IMR-90 (cell line): Measurements from ENCODE around the gene CLCF1. TPM values are rescaled to one million over a fixed set of nuclear protein-coding genes. Genes with fewer than 3 reads are reported as not detected.

ENCODE experiments used
- ATAC-seq: fragments of 200-7000 bp; cut with Tn5 transposase; 2 replicates; pipeline ENCODE4 v1.9.1; 2020; ENCODE audit warnings: low read depth, mild to moderate bottlenecking, moderate library complexity
- BruUV-seq: library from RNA; stranded (reverse); fragments of 400-500 nt; replicated peaks from 2 replicates; lab custom pipeline; 2021; lab: Mats Ljungman, UMichigan
- CTCF ChIA-PET: fragments of 300-600 bp; formaldehyde crosslinking; extraction: SDS; loops from one replicate; lab custom pipeline; 2021; ENCODE audit warnings: antibody characterized with exemption; lab: Yijun Ruan, JAX
- POLR2A ChIA-PET: fragments of 300-600 bp; sonication (Branson Sonifier 250); formaldehyde crosslinking; loops from one replicate; lab custom pipeline; 2022; ENCODE audit warnings: antibody characterized with exemption; ENCODE audit not compliant: unreplicated experiment; lab: Charles Lee
- DNase-seq: peaks from one replicate; pipeline ENCODE4 v3.0.0; 2013
- H2AFZ ChIP-seq: replicated peaks from 2 replicates; pipeline ENCODE3; 2013; ENCODE audit warnings: low read length, mild to moderate bottlenecking; ENCODE audit not compliant: poor library complexity
- H2AK5ac ChIP-seq: 2 replicates; pipeline ENCODE4 v1.6.1; 2013; ENCODE audit warnings: low read depth, low read length, inconsistent platforms
- H2AK9ac ChIP-seq: replicated peaks from 2 replicates; pipeline ENCODE3; 2013; ENCODE audit warnings: mild to moderate bottlenecking, low read depth, low read length, moderate library complexity; ENCODE audit not compliant: poor library complexity
- H2BK120ac ChIP-seq: 2 replicates; pipeline ENCODE4 v1.6.1; 2013; ENCODE audit warnings: low read depth, low read length, inconsistent platforms
- H2BK15ac ChIP-seq: 3 replicates; pipeline ENCODE4 v1.6.1; 2013; ENCODE audit warnings: low read depth, low read length, inconsistent platforms
- H2BK20ac ChIP-seq: 2 replicates; pipeline ENCODE4 v1.6.1; 2013; ENCODE audit warnings: low read depth, mild to moderate bottlenecking, inconsistent platforms, low read length, moderate library complexity
- H2BK5ac ChIP-seq: 2 replicates; pipeline ENCODE4 v1.6.1; 2013; ENCODE audit warnings: mild to moderate bottlenecking, low read depth, low read length, inconsistent platforms; ENCODE audit not compliant: poor library complexity, severe bottlenecking
- H3K14ac ChIP-seq: replicated peaks from 2 replicates; pipeline ENCODE4 v1.6.1; 2013; ENCODE audit warnings: low read depth, low read length, inconsistent platforms
- H3K18ac ChIP-seq: 2 replicates; pipeline ENCODE4 v1.6.1; 2013; ENCODE audit warnings: low read depth, low read length, control low read depth
- H3K23ac ChIP-seq: 2 replicates; pipeline ENCODE4 v1.6.1; 2013; ENCODE audit warnings: low read depth, low read length, inconsistent platforms
- H3K27ac ChIP-seq: 2 replicates; pipeline ENCODE4 v1.5.1; 2013; ENCODE audit warnings: mild to moderate bottlenecking, control low read depth, low read length; ENCODE audit not compliant: insufficient read depth
- H3K27me3 ChIP-seq: 2 replicates; pipeline ENCODE4 v1.6.1; 2013; ENCODE audit warnings: low read length; ENCODE audit not compliant: control insufficient read depth, insufficient read depth
- H3K36me3 ChIP-seq: 2 replicates; pipeline ENCODE4 v1.6.1; 2013; ENCODE audit warnings: low read length, mixed read lengths; ENCODE audit not compliant: control insufficient read depth, insufficient read depth
- H3K4ac ChIP-seq: 2 replicates; pipeline ENCODE4 v1.6.1; 2013; ENCODE audit warnings: low read depth, low read length, inconsistent platforms
- H3K4me1 ChIP-seq: 2 replicates; pipeline ENCODE4 v1.6.1; 2013; ENCODE audit warnings: low read length, mixed read lengths; ENCODE audit not compliant: control insufficient read depth, insufficient read depth
- H3K4me2 ChIP-seq: 2 replicates; pipeline ENCODE4 v1.6.1; 2013; ENCODE audit warnings: low read depth, mild to moderate bottlenecking, control low read depth, low read length, moderate library complexity
- H3K4me3 ChIP-seq: 2 replicates; pipeline ENCODE4 v1.5.1; 2013; ENCODE audit warnings: low read depth, mild to moderate bottlenecking, control low read depth, low read length, moderate library complexity; ENCODE audit not compliant: insufficient read depth
- H3K56ac ChIP-seq: 2 replicates; pipeline ENCODE4 v1.6.1; 2013; ENCODE audit warnings: low read length, inconsistent platforms; ENCODE audit not compliant: insufficient read depth; ENCODE audit errors: extremely low read depth
- H3K79me1 ChIP-seq, 2 experiments: 2 replicates each; pipeline ENCODE4 v1.6.1; 2013; ENCODE audit warnings: low read length in 2 of 2, inconsistent platforms in 1 of 2, low read depth in 1 of 2
- H3K9ac ChIP-seq: 2 replicates; pipeline ENCODE4 v1.6.1; 2013; ENCODE audit warnings: low read depth, low read length, control low read depth
- H3K9me1 ChIP-seq: 2 replicates; pipeline ENCODE4 v1.6.1; 2013; ENCODE audit warnings: low read length, inconsistent platforms; ENCODE audit not compliant: insufficient read depth
- H3K9me3 ChIP-seq: 2 replicates; pipeline ENCODE4 v1.6.1; 2013; ENCODE audit warnings: low read length; ENCODE audit not compliant: control insufficient read depth, insufficient read depth
- H4K20me1 ChIP-seq: 2 replicates; pipeline ENCODE4 v1.6.1; 2013; ENCODE audit warnings: low read length, inconsistent platforms; ENCODE audit not compliant: insufficient read depth
- H4K5ac ChIP-seq: 2 replicates; pipeline ENCODE4 v1.6.1; 2013; ENCODE audit warnings: mild to moderate bottlenecking, low read depth, low read length, control low read depth
- H4K8ac ChIP-seq, 2 experiments: 2 replicates each; pipeline ENCODE4 v1.6.1; 2013; ENCODE audit warnings: low read depth in 2 of 2, low read length in 2 of 2, control low read depth in 1 of 2, inconsistent platforms in 1 of 2
- H4K91ac ChIP-seq: 2 replicates; pipeline ENCODE4 v1.6.1; 2013; ENCODE audit warnings: low read depth, low read length, inconsistent platforms; ENCODE audit not compliant: insufficient read depth
- MXI1 ChIP-seq: IDR thresholded peaks from 2 replicates; pipeline ENCODE4 v1.6.1; 2012; ENCODE audit warnings: low read depth, mild to moderate bottlenecking, low read length, moderate library complexity, borderline replicate concordance
- POLR2A ChIP-seq: IDR thresholded peaks from 2 replicates; pipeline ENCODE4 v1.6.1; 2012; ENCODE audit warnings: mild to moderate bottlenecking, low read depth, low read length
- RAD21 ChIP-seq: IDR thresholded peaks from 2 replicates; pipeline ENCODE4 v1.6.1; 2012; ENCODE audit warnings: low read length, improper control_type of control experiment
- RCOR1 ChIP-seq: IDR thresholded peaks from 2 replicates; pipeline ENCODE4 v1.6.1; 2012; ENCODE audit warnings: mild to moderate bottlenecking, low read length, improper control_type of control experiment; ENCODE audit not compliant: insufficient replicate concordance
- WGBS, 2 experiments: methylation state at CpG; one replicate each; pipeline versions ENCODE4 v1.1.5 to v1.1.7; 2013; ENCODE audit warnings: missing lambda C conversion rate in 2 of 2; ENCODE audit not compliant: insufficient read length in 1 of 2; ENCODE audit errors: extremely low coverage in 2 of 2; 5-methylcytosine and 5-hydroxymethylcytosine counted together
- dilution Hi-C: fragments of 300-500 bp; cut with HindIII; formaldehyde crosslinking; loops from one replicate; pipeline ENCODE4 v1.14.3; 2018; ENCODE audit warnings: low sequenced_read_pairs; ENCODE audit not compliant: unreplicated experiment
- in situ Hi-C: fragments of 300-500 bp; cut with MboI; formaldehyde crosslinking; loops from 3 replicates; pipeline ENCODE4 v1.14.3; 2019; ENCODE audit warnings: low sequenced_read_pairs, inconsistent platforms, mixed read lengths
- intact Hi-C: fragments of 100-400 bp; cut with micrococcal nuclease; formaldehyde crosslinking; loops from 2 replicates; pipeline ENCODE4 v1.10.0; 2022
- polyA plus RNA-seq, 3 experiments: library from polyadenylated mRNA; depleted of rRNA; stranded (reverse); fragments of >200 nt; gene quantifications; 2 replicates each; pipeline ENCODE4 v1.2.3, GENCODE V29; 2012; ENCODE audit warnings: low replicate concordance in 1 of 3
- total RNA-seq: library from RNA; depleted of rRNA; stranded (reverse); fragments of >200 nt; gene quantifications from 2 replicates; pipeline ENCODE4 v1.2.3, GENCODE V29; 2012

CLCF1 gene
- total and polyA plus RNA-seq, 2 of the 4 experiments (the other 2 are of a cell fraction), result 5.6 to 27.8 TPM

GRCh38 chr11:67349928-67350465 is 23.4 kb downstream of the CLCF1 start:
- no TSS peak for BruUV-seq
- no peak overlapping the region for H3K27ac ChIP-seq
- peaks cover 6% of the 10 kb centered on the region for H4K20me1 ChIP-seq
- no peak overlapping the region for H2BK15ac ChIP-seq
- no peak overlapping the region for H4K5ac ChIP-seq
- no peak overlapping the region for H2BK120ac ChIP-seq
- no peak overlapping the region for H3K56ac ChIP-seq
- H3K4me3 ChIP-seq, result no peak overlapping the region
- H3K18ac ChIP-seq, result no peak overlapping the region
- no peaks in the 10 kb centered on the region for H3K27me3 ChIP-seq
- ChIA-PET POLR2A (interaction anchor here (0.5 to 0.6 kb wide), 2 partner anchors 12 to 25 kb away, joined by 4 to 7 read pairs; no protein-coding TSS in a partner anchor), CTCF (interaction anchor here (0.6 to 10.1 kb wide), 3 partner anchors 9 to 29 kb away, joined by 3 to 128 read pairs (median 4); partner anchors contain the start of gene CLCF1)
- H2AK5ac ChIP-seq, result peak overlapping the region; percentile 17; the same call in 1 of the 2 replicates
- no peak overlapping the region for H3K4me2 ChIP-seq
- dilution Hi-C loops (no loop called here), in situ Hi-C loops (no loop called here), intact Hi-C loops (no loop called here)
- peaks cover 0 to 23% of the 10 kb centered on the region in 2 experiments; a peak in 2 of 4 replicates for H3K79me1 ChIP-seq
- ATAC-seq, result no peak
- no peak for TF ChIP-seq RCOR1
- TF ChIP-seq POLR2A, result no peak
- no peak for TF ChIP-seq RAD21
- no peak for TF ChIP-seq MXI1
- no peak overlapping the region for H2AK9ac ChIP-seq
- peaks cover 7% of the 10 kb centered on the region for H3K9me1 ChIP-seq
- H2AFZ ChIP-seq, result no peak overlapping the region
- peaks cover 17% of the 10 kb centered on the region for H3K4me1 ChIP-seq
- no peak overlapping the region for H3K14ac ChIP-seq
- no CpG with 5 or more reads among the region's 4 CpGs for WGBS, 2 experiments
- peaks cover 3% of the 10 kb centered on the region; the same call in 1 of the 2 replicates for H3K36me3 ChIP-seq
- no peak overlapping the region for H3K9ac ChIP-seq
- H3K9me3 ChIP-seq, result no peaks in the 10 kb centered on the region
- H4K8ac ChIP-seq, result no peak overlapping the region
- no peak overlapping the region for H2BK20ac ChIP-seq
- no peak overlapping the region for H3K23ac ChIP-seq
- H3K4ac ChIP-seq, result no peak overlapping the region
- H4K91ac ChIP-seq, result no peak overlapping the region
- no peak overlapping the region for H2BK5ac ChIP-seq
- no peak for DNase-seq
